Body of pancreas (tissue), 4 donors: Measurements from ENCODE around the gene RILPL2.
"Not testable (repeated sequence)": the region's sequence is repeated elsewhere in the genome, so short reads cannot be mapped to it uniquely, and the experiment has no call there.

Source experiments
- POLR2A ChIP-seq, 3 donors: fragments of 450-650 bp; IDR thresholded peaks; one replicate each; pipeline ENCODE4 v1.6.1; 2016; ENCODE audit warnings: antibody characterized with exemption in 3 of 3, mild to moderate bottlenecking in 2 of 3
- TF ChIP-seq, protein P1 (sequence below), 7 experiments: fragments of 450-650 bp in 4 of 7; fragments of 200-600 bp in 3 of 7; sonication (generic) in 3 of 7; IDR thresholded peaks; one replicate each; pipeline ENCODE4 v1.5.1; 2016 to 2019; ENCODE audit warnings: antibody characterized with exemption in 7 of 7

DNA sequence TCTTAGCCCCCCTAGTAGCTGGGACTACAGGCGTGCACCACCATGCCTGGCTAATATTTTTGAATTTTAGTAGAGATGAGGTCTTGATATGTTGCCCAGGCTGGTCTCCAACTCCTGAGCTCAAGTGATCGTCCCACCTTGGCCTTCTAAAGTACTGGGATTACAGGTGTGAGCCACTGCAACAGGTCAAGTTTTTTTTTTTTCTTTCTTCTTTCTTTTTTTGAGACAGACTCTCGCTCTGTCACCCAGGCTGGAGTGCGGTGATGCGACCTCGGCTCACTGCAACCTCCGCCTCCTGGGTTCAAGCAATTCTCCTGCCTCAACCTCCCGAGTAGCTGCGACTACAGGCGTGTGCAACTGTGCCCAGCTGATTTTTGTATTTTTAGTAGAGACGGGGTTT lies 26.7 kb upstream of the RILPL2 start:
- TF ChIP-seq, protein P1, sequence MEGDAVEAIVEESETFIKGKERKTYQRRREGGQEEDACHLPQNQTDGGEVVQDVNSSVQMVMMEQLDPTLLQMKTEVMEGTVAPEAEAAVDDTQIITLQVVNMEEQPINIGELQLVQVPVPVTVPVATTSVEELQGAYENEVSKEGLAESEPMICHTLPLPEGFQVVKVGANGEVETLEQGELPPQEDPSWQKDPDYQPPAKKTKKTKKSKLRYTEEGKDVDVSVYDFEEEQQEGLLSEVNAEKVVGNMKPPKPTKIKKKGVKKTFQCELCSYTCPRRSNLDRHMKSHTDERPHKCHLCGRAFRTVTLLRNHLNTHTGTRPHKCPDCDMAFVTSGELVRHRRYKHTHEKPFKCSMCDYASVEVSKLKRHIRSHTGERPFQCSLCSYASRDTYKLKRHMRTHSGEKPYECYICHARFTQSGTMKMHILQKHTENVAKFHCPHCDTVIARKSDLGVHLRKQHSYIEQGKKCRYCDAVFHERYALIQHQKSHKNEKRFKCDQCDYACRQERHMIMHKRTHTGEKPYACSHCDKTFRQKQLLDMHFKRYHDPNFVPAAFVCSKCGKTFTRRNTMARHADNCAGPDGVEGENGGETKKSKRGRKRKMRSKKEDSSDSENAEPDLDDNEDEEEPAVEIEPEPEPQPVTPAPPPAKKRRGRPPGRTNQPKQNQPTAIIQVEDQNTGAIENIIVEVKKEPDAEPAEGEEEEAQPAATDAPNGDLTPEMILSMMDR (IDR thresholded peaks at IDR 0.05), result not testable (repeated sequence)
- not testable (repeated sequence) for TF ChIP-seq POLR2A (IDR thresholded peaks at IDR 0.05)
